Activated naive CD4-positive, alpha-beta T cell treated with anti-CD3 and anti-CD28 coated beads, Interleukin-2, amount 10 ng/mL, durations not matched to agents 7 days and 5 days (primary cell): ENCODE results near the gene SETD5.

Experiments
- CTCF ChIA-PET: fragments of 350-600 bp; sonication (Branson Sonifier 250); formaldehyde crosslinking; loops from one replicate; lab custom pipeline; 2021; ENCODE audit warnings: antibody characterized with exemption; lab: Charles Lee
- DNase-seq: peaks from one replicate; pipeline ENCODE4 v3.0.0-alpha.2; 2020
- H3K27ac Mint-ChIP-seq: one replicate; pipeline ENCODE4 v1.8.0; 2021; ENCODE audit warnings: mild to moderate bottlenecking, moderate library complexity, mixed read lengths
- H3K27me3 Mint-ChIP-seq: one replicate; pipeline ENCODE4 v1.8.0; 2021; ENCODE audit warnings: mild to moderate bottlenecking, mixed read lengths
- H3K36me3 Mint-ChIP-seq: one replicate; pipeline ENCODE4 v1.8.0; 2021; ENCODE audit warnings: mixed read lengths
- H3K4me1 Mint-ChIP-seq: one replicate; pipeline ENCODE4 v1.8.0; 2021; ENCODE audit warnings: mixed read lengths
- H3K4me3 Mint-ChIP-seq: one replicate; pipeline ENCODE4 v1.8.0; 2021; ENCODE audit warnings: mild to moderate bottlenecking, moderate library complexity, mixed read lengths
- H3K9me3 Mint-ChIP-seq: one replicate; pipeline ENCODE4 v1.8.0; 2021; ENCODE audit warnings: mixed read lengths

SETD5 gene, protein sequence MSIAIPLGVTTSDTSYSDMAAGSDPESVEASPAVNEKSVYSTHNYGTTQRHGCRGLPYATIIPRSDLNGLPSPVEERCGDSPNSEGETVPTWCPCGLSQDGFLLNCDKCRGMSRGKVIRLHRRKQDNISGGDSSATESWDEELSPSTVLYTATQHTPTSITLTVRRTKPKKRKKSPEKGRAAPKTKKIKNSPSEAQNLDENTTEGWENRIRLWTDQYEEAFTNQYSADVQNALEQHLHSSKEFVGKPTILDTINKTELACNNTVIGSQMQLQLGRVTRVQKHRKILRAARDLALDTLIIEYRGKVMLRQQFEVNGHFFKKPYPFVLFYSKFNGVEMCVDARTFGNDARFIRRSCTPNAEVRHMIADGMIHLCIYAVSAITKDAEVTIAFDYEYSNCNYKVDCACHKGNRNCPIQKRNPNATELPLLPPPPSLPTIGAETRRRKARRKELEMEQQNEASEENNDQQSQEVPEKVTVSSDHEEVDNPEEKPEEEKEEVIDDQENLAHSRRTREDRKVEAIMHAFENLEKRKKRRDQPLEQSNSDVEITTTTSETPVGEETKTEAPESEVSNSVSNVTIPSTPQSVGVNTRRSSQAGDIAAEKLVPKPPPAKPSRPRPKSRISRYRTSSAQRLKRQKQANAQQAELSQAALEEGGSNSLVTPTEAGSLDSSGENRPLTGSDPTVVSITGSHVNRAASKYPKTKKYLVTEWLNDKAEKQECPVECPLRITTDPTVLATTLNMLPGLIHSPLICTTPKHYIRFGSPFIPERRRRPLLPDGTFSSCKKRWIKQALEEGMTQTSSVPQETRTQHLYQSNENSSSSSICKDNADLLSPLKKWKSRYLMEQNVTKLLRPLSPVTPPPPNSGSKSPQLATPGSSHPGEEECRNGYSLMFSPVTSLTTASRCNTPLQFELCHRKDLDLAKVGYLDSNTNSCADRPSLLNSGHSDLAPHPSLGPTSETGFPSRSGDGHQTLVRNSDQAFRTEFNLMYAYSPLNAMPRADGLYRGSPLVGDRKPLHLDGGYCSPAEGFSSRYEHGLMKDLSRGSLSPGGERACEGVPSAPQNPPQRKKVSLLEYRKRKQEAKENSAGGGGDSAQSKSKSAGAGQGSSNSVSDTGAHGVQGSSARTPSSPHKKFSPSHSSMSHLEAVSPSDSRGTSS (N-terminal part only)

DNA sequence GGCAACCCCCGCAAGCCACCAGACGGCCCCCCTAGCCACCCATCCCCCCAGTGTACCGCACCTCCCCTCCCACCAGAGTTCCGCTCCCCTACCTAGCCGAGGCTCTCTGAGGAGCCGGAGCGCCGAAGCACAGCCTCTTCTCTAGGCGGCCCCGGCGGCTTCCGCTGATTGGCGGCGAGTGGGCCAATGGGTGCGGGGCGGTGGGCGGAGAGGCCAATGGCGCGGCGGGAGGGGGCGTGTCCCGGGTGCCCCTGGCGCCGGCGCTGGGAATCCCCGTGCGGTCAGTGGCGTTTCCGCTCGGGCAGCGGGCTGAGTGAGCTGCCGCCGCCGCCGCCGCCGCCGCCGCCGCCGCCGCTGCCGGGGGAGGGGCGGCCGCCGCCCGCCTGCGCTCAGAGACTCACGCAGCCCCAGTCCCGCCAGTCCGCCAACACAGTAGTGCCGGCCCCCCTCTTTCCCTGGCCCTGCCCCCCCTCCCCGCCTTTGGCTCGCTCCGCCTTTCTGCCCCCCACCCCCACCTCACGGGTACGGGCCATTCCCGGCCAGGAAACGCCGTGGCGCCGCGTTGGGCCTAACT lies at the start of gene SETD5:
SETD5 (plus strand) TSS at position 284 of the 574 bp plus-strand sequence. CDS start 31,324 bp downstream, outside the sequence.
- DNase-seq, result peak; percentile 99
- Mint-ChIP-seq H3K36me3 (peaks cover 45% of the 10 kb centered on the region), H3K4me1 (peaks cover 70% of the 10 kb centered on the region), H3K27me3 (peaks cover 3% of the 10 kb centered on the region), H3K9me3 (no peaks in the 10 kb centered on the region), H3K27ac (peak within 1 kb of the TSS; percentile 99), H3K4me3 (peak within 1 kb of the TSS; percentile 98)
- CTCF ChIA-PET, result interaction anchor here (1.0 kb wide), 1 partner anchor 35 kb away, joined by 4 read pairs; the partner anchor contains the start of gene THUMPD3

DNA sequence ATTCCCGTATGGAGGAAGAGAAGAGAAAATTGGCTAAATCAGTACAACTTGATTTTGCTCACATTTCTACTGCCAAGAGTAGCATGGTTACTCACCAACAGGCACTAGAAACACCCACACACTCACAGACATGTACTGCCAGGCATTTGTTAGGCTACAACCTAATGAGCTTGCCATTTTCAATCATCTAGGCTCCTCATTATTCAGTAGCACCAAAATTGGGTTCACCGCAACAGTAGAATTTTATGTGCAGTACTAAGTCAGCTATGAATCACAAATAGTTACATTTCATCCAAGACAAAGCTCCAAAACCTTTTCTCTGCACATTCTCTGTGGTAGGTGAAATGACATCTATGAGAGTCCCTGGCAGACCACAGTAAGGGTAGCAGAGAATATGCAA lies 49.5 kb upstream of the SETD5 start:
- no peak overlapping the region for H3K4me3 Mint-ChIP-seq
- H3K9me3 Mint-ChIP-seq, result no peaks in the 10 kb centered on the region
- no peak overlapping the region for H3K27ac Mint-ChIP-seq
- no peak for DNase-seq
- H3K27me3 Mint-ChIP-seq, result no peaks in the 10 kb centered on the region
- CTCF ChIA-PET, result interaction anchor here (1.6 kb wide), 1 partner anchor 154 kb away, joined by 4 read pairs; no protein-coding TSS in a partner anchor
- H3K4me1 Mint-ChIP-seq, result no peaks in the 10 kb centered on the region
- no peaks in the 10 kb centered on the region for H3K36me3 Mint-ChIP-seq

DNA sequence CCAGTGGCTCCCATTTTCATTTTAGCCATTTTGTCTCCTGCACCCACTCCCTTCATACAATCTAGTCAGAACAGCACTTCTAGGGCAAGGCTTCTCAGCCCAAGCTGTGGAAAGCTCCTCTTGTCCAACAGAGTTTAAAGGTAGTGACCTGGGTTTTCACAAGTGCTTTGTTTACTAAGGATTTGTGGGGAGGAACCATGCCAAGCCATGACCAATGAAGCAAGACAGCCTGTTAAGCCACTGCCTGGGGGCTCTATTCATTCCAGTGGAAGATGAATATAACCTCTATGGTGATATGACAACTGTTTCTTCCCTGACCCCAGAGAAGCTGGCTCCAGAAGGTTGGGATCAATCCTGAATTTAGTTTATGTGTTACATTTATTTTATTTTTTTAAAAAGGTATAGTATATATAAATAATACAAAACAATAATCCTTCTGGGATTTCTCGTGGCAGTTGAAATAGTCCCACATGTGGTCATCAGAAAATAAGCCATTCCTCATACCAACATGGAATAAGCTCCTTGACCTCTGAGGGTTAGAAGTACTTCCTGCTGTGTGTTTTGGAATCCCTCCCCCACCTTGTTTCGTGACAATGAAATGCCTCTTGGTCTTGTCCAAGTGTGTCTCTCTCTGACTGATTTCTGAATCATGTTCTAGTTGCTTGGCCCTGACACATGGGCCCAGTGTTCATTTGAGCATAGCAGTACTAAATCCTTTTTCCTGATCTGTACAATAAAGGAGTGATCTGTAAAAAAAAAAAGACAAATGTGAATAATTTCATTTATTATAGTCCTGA lies 47.9 kb upstream of the SETD5 start:
- peaks cover 7% of the 10 kb centered on the region for H3K4me1 Mint-ChIP-seq
- CTCF ChIA-PET, result no interaction called here
- H3K27ac Mint-ChIP-seq, result no peak overlapping the region
- H3K9me3 Mint-ChIP-seq, result no peaks in the 10 kb centered on the region
- H3K27me3 Mint-ChIP-seq, result no peaks in the 10 kb centered on the region
- no peaks in the 10 kb centered on the region for H3K36me3 Mint-ChIP-seq
- no peak overlapping the region for H3K4me3 Mint-ChIP-seq
- DNase-seq, result no peak

DNA sequence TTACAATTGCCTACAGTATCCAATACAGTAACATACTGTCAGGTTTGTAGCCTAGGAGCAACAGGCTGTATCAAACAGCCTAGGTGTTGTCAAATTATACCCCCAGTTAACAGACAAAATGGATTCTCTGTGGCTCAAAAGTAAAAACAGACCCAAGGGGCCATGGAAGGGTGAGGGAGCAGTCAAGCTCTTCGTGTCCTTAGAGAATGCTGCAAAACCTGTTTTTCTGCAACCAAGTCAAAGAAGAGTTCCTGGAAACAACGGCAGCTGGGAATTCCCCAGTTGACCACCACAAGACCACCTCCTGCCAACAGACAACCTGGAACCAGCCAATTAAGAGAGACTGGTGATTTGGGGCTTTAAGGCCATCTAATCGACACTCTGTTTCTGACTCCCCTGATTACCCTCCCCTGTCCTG lies 45.7 kb upstream of the SETD5 start:
- H3K4me3 Mint-ChIP-seq, result no peak overlapping the region
- no peaks in the 10 kb centered on the region for H3K36me3 Mint-ChIP-seq
- H3K27me3 Mint-ChIP-seq, result no peaks in the 10 kb centered on the region
- CTCF ChIA-PET, result interaction anchor here (0.6 to 3.8 kb wide), 6 partner anchors 11 to 376 kb away, joined by 3 to 38 read pairs (median 4); partner anchors contain the start of gene THUMPD3
- H3K27ac Mint-ChIP-seq, result no peak overlapping the region
- H3K9me3 Mint-ChIP-seq, result no peaks in the 10 kb centered on the region
- H3K4me1 Mint-ChIP-seq, result peaks cover 15% of the 10 kb centered on the region
- DNase-seq, result no peak

DNA sequence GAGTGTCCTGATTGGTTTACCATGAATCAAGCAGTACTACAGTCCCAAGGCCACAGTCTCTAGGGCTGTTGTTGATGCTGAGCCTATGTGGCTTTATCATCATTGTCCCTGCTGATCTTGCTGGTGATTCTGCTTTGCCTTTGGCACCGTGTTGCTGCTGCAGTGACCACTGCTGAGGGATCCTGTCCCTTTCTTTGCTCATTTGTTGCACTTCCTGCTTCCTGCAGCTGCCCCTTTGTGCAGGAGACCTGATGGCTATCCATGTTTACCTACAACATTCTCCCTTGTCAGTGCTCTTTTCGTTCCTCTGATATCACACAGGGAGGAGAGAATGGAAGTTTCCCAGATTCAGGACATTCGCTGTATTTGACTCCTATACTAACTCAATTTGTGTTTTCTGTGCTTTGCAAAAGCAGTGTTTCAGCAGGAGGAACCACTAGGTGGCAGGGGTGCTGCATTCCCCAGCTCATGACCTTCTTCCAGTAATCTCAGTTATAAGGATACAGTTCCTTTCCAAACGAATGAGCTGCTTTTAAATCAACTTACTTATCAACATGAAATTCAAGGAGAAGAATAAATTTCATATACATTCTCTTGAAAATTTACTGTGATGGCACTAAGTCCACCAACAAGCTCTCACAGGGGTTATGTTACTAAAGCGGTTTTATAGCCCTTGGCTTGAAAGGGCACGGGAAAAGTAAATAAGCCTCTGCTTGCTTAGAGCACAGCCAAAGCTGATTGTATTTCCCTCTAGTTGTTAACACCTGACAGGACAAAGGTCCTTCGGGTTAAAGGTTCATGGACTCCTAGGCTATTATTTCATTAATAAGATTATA lies 44.3 kb upstream of the SETD5 start:
- Mint-ChIP-seq H3K9me3 (no peaks in the 10 kb centered on the region), H3K27me3 (no peaks in the 10 kb centered on the region), H3K27ac (no peak overlapping the region), H3K36me3 (no peaks in the 10 kb centered on the region), H3K4me1 (peaks cover 15% of the 10 kb centered on the region), H3K4me3 (no peak overlapping the region)
- DNase-seq, result peak; percentile 74
- CTCF ChIA-PET, result interaction anchor here (0.9 to 3.8 kb wide), 23 partner anchors 10 to 578 kb away, joined by 3 to 38 read pairs (median 4); partner anchors contain the start of gene THUMPD3

DNA sequence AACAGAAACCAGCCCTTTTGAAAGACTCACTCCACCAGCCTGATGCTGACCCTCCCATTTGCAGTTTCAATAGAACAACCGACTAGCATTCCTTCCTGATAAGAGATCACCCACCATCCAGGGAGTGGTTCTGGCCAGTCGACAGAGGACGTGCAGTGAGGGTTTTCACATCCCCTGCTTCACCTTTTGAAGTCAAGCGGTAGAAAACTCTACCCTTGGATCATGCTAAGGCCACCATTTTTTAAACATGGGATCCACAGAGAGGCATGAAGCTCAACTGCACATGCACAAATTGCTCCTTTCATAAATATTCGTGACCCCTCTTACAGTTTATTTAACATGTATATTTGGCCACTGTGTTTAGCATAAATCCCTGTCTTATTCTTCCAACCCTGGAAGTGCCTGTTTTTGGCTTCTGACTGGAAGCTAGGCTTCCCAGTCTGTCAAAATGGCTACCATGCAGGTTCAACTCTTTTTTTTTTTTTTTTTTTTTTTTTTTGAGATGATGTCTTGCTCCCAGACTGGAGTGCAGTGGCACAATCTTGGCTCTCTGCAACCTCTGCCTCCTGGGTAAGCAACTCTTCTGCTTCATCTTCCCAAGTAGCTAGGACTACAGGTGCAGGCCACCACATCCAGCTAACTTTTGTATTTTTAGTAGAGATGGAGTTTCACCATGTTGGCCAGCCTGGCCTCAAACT lies 35.6 kb upstream of the SETD5 start:
- Mint-ChIP-seq H3K27me3 (peaks cover 4% of the 10 kb centered on the region), H3K27ac (peak overlapping the region; percentile 25), H3K4me1 (peaks cover 33% of the 10 kb centered on the region), H3K36me3 (peaks cover 25% of the 10 kb centered on the region), H3K9me3 (no peaks in the 10 kb centered on the region), H3K4me3 (no peak overlapping the region)
- CTCF ChIA-PET, result interaction anchor here (1.2 to 3.9 kb wide), 3 partner anchors 9 to 90 kb away, joined by 3 to 38 read pairs (median 4); partner anchors contain the start of gene SETD5
- DNase-seq, result no peak

DNA sequence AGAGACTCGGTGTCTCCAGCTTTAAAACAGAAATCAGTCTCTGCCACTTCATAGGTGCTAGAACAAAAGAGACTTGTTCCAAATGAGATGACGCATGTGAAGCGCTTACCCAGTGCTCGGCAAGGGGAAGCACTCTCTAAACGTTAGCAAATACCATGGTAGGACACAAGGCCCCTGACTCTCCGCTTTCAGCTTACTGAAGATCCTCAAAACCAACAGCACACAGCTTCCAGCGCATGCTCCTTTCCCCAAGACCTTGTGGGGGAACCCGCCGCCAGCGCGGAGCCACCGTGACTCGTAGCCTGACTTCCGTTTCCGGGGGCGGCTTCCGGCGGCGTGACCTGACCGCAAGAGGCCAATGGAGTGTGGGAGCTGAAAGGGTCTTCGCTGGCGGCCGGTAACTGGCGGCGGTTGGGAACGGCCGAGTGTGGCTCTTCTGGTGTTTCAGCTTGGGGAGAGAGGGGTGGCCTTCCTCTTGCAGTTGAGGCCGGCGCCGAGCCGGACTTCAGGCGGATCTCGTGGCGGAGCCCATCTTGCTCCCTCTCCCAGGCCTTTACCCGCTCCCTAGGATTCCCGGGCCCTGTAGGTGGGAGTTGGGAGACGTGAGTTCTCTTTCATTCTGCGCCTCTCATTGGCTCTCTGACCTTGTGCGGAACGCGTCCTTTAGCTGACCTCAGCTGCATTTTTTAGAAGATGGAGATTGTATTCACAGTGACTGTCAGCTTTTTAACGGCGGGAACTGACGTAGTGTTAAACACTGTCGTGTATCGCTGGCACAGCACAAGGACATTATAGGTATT lies 34.5 kb upstream of the SETD5 start, which contains the start of gene THUMPD3:
THUMPD3 (plus strand) TSS at position 324 of the 800 bp plus-strand sequence. CDS start 2,015 bp downstream, outside the sequence.
- Mint-ChIP-seq H3K36me3 (peaks cover 25% of the 10 kb centered on the region), H3K27ac (peak within 1 kb of the TSS; percentile 97), H3K9me3 (no peaks in the 10 kb centered on the region), H3K4me3 (peak within 1 kb of the TSS; percentile 88), H3K4me1 (peaks cover 33% of the 10 kb centered on the region), H3K27me3 (peaks cover 4% of the 10 kb centered on the region)
- peak; percentile 93 for DNase-seq
- CTCF ChIA-PET, result interaction anchor here (0.6 to 3.9 kb wide), 5 partner anchors 10 to 958 kb away, joined by 3 to 38 read pairs (median 3); partner anchors contain the start of gene SETD5

DNA sequence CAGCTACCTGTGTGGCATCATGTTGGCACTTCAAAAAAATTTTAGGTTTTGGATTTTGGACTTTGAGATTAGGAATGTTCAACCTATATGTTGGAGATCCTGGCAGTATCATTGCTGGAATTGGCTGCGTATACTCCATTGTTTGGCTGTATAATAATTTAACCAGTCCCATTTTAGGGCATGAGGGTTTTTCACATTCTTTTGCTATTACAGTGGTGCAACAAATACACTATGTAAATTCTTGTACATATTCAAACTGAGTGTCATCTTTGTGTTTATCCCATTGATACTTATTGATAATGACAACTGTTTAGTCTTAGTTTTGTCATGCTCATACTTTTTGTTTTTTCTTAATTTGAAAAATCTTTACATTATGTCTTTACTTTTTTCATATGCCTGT lies 27.9 kb upstream of the SETD5 start:
- H3K36me3 Mint-ChIP-seq, result peaks cover 59% of the 10 kb centered on the region
- peaks cover 44% of the 10 kb centered on the region for H3K4me1 Mint-ChIP-seq
- no peaks in the 10 kb centered on the region for H3K27me3 Mint-ChIP-seq
- CTCF ChIA-PET, result no interaction called here
- no peak overlapping the region for H3K27ac Mint-ChIP-seq
- no peak overlapping the region for H3K4me3 Mint-ChIP-seq
- no peaks in the 10 kb centered on the region for H3K9me3 Mint-ChIP-seq
- no peak for DNase-seq

DNA sequence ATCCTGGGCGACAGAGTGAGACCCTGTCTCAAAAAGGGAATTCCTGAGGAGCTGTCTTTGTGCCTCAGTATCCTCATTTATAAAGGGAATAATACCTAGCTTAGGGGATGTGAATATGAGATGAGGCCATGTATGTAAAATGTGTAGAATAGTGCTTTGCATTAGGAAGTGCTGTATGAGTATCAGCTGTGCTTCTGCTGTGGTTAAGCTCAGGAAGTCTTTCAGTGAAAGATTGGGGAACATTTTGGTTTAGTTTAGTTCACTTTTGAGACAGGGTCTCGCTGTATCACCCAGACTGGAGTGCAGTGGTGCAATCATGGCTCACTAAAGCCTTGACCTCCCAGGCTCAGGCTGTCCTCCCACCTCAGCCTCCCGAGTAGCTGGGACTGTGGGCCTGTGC lies 23.9 kb upstream of the SETD5 start:
- CTCF ChIA-PET, result interaction anchor here (1.0 kb wide), 1 partner anchor 20 kb away, joined by 4 read pairs; no protein-coding TSS in a partner anchor
- H3K36me3 Mint-ChIP-seq, result peaks cover 67% of the 10 kb centered on the region
- H3K27ac Mint-ChIP-seq, result peak overlapping the region; percentile 61
- DNase-seq, result no peak
- peaks cover 26% of the 10 kb centered on the region for H3K4me1 Mint-ChIP-seq
- no peak overlapping the region for H3K4me3 Mint-ChIP-seq
- H3K9me3 Mint-ChIP-seq, result no peaks in the 10 kb centered on the region
- H3K27me3 Mint-ChIP-seq, result no peaks in the 10 kb centered on the region

DNA sequence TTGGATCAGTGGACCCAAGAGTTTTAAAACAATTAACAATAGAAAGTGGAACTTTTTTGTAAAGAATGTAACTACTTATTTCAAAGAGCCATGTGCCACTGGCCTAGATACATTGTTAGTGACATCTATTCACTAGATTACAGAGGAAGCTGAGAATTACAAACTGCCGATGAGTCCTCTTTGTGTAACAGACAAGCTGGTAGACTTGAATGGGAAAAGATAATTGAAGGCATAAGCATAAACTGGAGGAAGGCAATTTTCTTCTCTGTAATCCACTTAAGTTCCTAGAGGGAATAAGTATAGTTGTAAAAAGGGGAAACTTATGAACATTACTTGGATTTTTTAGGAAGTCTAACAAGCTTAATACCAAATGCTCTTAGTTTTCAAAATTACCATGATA lies 19.4 kb upstream of the SETD5 start:
- H3K27me3 Mint-ChIP-seq, result no peaks in the 10 kb centered on the region
- DNase-seq, result no peak
- no peak overlapping the region for H3K4me3 Mint-ChIP-seq
- H3K4me1 Mint-ChIP-seq, result peaks cover 15% of the 10 kb centered on the region
- no peaks in the 10 kb centered on the region for H3K9me3 Mint-ChIP-seq
- H3K27ac Mint-ChIP-seq, result no peak overlapping the region
- CTCF ChIA-PET, result interaction anchor here (1.3 kb wide), 1 partner anchor 43 kb away, joined by 4 read pairs; no protein-coding TSS in a partner anchor
- H3K36me3 Mint-ChIP-seq, result peaks cover 59% of the 10 kb centered on the region

DNA sequence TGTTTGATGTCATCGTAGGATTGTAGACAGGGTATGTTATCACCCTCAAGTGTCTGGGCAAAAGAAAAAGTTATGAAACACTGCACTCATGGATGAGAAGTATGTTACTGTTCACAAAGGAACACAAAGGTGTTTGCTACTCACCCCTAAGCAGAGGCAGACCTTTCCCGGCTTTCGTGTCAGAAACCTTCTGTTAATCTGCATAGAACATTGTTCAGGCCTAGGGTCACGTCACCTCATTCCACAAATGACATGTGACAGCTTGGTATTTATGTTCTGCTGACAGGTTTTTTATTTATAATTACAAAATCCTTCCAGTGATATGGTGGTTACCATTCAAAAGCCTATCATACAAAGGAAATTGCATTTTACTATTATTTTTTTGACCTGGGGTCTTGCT lies 18.1 kb upstream of the SETD5 start:
- peaks cover 61% of the 10 kb centered on the region for H3K36me3 Mint-ChIP-seq
- no peak for DNase-seq
- H3K4me3 Mint-ChIP-seq, result no peak overlapping the region
- CTCF ChIA-PET, result no interaction called here
- H3K27ac Mint-ChIP-seq, result no peak overlapping the region
- no peaks in the 10 kb centered on the region for H3K9me3 Mint-ChIP-seq
- H3K27me3 Mint-ChIP-seq, result no peaks in the 10 kb centered on the region
- peaks cover 5% of the 10 kb centered on the region for H3K4me1 Mint-ChIP-seq
